Epithelial cell of esophagus (primary cell): ENCODE measurements around the gene SCUBE1.

Experiments used
- DNase-seq: peaks from one replicate; pipeline ENCODE4 v3.0.0; 2010; ENCODE audit warnings: low read depth
- H3K4me3 ChIP-seq: 2 replicates; pipeline ENCODE4 v1.5.1; 2011; ENCODE audit warnings: mild to moderate bottlenecking, low read length, control low read depth
- CTCF ChIP-seq: IDR thresholded peaks from 2 replicates; pipeline ENCODE4 v1.5.1; 2011; ENCODE audit warnings: low read depth, mild to moderate bottlenecking, low read length, control low read depth, inconsistent platforms; ENCODE audit not compliant: insufficient read depth; ENCODE audit errors: missing control alignments

Gene SCUBE1

GRCh38 chr22:43343262-43343669 is at the start of gene SCUBE1:
Gene SCUBE1, minus strand, starts transcription at chr22:43343372. Its CDS starts 111 bp downstream, at chr22:43343261.
- no peak for TF ChIP-seq CTCF
- peak; percentile 48 for DNase-seq
- H3K4me3 ChIP-seq: no peak within 1 kb of the TSS

DNA sequence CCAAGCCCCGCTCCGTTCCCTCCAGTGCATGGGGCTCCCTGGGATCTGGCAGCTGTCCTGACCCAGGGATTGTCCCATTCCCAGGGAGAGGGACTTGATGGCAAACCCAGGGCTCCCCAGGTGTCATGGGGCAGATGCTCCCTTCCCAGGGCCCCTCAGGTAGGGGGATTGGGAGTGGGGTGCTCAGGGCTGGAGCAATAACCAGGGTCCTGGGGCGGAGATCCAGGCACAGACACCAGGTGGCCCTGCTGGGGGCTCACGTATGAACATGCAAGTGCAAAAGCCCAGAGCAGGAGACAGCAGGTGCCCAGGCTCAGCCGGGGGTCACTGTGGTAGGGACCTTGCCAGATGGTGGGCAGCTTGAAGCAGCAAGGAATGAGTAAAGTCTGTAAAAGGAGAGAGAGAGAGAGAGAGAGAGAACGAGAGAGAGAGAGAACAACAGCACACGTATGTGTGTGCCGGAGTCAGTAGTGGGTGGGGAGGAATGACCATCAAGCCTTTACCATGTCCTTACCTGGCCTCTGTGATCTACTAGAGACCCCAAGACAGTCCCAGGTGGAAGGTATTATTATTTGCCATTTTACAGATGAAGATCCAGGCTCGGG is 49.3 kb upstream of the SCUBE1 start:
- DNase-seq: no peak

DNA sequence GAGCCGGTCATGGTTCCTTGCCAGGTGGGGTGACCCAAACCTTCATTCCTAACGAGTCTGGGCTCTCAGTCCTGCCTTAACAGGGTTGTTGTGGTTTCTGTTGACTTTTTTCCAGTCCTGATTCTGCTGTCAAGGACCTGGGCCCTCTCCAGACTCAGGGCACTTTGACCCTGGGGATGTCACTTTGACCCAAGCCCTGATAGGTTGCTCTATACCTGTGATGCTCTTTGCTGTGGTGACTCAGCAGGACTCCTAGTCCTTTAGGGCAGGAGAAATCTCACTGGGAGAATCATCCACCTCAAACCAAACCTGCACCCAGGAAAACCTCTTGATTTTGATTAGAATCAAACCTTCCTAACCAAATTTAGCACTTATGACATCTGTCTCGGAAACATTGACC is 48.1 kb upstream of the SCUBE1 start:
- no peak overlapping the region for H3K4me3 ChIP-seq
- no peak for TF ChIP-seq CTCF
- no peak for DNase-seq

More for the DNA sequence above, 49.3 kb upstream of the SCUBE1 start:
- no peak for TF ChIP-seq CTCF
- no peak overlapping the region for H3K4me3 ChIP-seq

DNA sequence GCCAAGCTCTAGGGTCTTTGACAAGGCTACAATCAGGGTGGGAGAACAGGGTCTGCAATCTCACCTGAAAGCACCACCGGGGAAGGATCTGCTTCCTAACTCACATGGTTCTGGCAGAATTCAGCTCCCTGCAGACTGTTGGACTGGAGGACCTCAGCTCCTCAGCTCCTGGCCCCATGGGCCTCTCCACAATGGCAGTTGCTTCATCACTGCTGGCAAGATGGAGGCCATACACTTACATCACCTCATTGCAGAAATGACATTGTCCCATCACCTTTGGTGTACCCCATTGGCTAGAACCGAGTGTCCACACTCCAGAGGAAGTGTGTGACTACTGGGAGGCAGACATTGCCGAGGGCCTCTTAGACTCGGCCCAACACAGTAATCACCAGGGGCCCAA is 47.7 kb upstream of the SCUBE1 start:
- H3K4me3 ChIP-seq: no peak overlapping the region
- no peak for DNase-seq
- no peak for TF ChIP-seq CTCF

- H3K4me3 ChIP-seq: no peak overlapping the region
- no peak for DNase-seq
- no peak for TF ChIP-seq CTCF
Measured at GRCh38 chr22:43390166-43390565, 47.0 kb upstream of the SCUBE1 start.

DNA sequence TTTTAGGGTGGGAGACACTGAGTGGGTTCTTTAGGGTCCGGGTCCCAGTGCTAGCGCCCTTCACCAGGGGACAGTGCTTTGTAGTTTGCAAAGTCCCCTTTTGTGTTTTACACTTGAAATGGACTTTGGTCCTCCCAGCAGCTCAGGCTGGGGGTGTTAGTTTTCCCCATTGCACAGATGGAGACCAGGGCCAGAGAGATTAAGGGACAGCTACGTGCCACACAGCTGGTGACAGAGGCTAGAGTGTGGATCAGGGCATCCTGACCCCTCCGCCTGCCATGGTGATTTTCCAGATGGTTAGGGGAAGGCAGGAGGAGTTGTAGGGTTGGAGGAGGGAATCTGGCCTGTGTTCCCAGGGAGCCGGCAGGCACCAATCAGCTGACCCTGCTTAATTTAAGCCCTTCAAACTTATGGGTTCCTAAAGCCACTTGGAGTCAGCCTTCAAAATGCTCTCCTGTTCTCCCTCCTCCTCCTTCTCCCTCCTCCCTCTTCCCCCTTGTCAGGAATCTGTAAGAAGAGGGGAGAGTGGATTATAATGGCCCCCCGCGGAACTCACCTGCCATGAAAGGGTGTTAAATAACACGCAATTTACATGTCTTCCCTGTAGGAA is 46.2 kb upstream of the SCUBE1 start:
- no peak for TF ChIP-seq CTCF
- DNase-seq: no peak

GRCh38 chr22:43388420-43388851 is 45.3 kb upstream of the SCUBE1 start:
- TF ChIP-seq CTCF: peak; percentile 93
- peak; percentile 64 for DNase-seq
- no peak overlapping the region for H3K4me3 ChIP-seq

More for the DNA sequence above, 46.2 kb upstream of the SCUBE1 start:
- H3K4me3 ChIP-seq: no peak overlapping the region
